NAMALWA (cell line): ENCODE data around the gene MSMO1.
"Not testable (repeated sequence)": the region's sequence is repeated elsewhere in the genome, so short reads cannot be mapped to it uniquely, and the experiment has no call there.

Experiments used
- DNase-seq: peaks from one replicate; pipeline ENCODE4 v3.0.0-alpha.2; 2015; ENCODE audit warnings: low spot score

The MSMO1 gene

DNA sequence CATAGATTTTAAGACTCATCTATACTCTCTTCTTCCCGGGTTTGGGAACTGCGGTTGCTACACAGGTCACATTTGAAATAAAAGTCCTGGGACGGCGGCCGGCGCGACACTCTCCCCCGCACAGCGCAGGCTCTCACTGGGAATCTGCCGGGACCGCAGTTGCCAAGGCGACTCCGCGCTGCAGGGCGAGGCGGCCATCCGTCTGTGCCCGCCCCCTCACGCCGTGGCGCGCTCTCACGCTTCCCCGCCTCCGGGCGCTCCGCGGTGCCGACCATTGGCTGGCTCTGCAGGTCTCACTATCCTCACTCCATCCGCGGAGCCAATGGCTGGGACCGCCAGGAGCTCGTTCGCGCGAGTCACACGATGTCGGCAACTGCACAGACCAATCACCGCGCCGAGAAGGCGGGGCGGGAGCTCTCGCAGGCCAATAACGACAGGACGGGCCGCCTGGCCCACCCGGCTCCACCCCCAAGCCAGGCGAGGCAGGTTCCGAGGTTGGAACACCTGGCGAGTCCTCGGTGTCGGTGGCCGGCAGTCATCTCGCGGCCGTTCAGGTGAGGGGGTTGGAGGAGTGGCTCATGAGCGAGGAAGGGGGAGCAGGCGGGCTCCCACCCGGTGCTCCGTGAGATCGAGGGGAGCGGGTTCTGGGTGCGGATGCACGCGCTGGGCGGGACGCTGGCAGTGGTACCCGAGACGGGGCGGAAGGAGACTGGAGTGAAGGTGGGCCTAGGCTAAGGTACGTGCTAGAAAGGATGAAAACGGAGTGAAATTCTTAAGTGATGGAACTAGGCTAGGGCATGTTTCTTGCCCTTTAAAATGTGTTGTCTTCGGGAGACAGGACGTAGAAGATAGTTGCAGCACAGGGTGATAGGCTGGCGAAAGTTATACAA, at the start of gene MSMO1:
Gene MSMO1, plus strand, starts transcription at position 459 of the 890 bp plus-strand sequence. CDS start 5,702 bp downstream, outside the sequence.
- DNase-seq, result peak; percentile 99

DNA sequence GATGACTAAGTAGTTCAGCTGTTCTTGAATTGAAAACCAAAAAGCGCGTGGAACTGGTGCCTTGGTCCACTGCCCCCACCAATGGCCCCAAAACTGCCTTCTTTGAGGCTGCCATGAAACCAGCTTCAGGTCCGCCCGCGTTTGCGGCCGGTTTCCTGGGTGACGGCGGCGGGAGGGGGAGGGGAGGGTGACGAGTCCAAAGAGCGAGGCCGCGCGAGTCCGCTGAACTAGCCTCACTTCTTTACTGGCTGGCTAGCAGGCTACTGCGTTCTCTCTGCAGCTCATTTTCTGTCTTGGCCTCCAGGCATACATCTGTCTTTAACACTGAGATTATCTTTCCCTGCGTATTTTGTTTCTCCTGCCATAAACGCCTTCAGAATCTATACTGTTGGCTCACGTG, 47.9 kb upstream of the MSMO1 start:
- not testable (repeated sequence) for DNase-seq

GRCh38 chr4:165284697-165285096, 42.8 kb upstream of the MSMO1 start:
- not testable (repeated sequence) for DNase-seq

GRCh38 chr4:165286619-165287340, 40.7 kb upstream of the MSMO1 start:
- DNase-seq, result peak; percentile 43

GRCh38 chr4:165288226-165288625, 39.2 kb upstream of the MSMO1 start:
- no peak for DNase-seq

DNA sequence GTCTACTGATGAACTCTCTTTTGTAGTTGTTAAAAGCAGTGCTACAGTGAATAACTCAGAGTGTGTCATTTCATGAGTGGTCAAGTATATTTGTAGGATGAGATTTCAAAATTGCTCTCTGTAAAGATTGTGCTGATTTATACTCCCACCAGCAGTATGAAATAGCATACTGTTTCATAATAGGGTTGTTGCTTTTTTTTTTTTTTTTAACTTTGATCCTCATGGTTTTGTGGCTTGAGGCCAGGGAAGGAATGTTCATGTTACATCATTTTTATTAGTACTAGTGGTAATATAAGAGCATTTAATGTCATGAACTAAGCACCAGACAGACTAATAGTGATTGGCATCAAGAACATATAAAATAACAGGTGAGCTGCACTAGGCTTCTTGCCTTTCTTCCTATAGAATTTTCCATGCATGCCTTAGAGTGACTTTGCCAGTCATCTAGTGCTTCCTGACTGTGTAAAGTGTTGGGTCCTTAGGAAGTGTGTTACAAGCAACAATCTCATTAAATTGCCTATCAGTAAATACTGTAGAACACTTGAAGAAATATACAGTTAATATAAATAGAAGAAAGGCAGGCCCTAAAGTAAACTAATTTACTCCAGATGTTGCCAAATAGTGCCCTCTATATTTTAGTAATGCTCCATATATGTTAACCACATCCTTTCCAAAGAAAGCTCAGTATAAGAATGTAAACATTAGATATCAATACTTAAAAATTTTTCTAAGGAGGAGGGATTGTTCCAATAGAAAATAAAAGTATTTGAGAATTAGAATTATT, 38.6 kb upstream of the MSMO1 start:
- DNase-seq, result no peak

DNA sequence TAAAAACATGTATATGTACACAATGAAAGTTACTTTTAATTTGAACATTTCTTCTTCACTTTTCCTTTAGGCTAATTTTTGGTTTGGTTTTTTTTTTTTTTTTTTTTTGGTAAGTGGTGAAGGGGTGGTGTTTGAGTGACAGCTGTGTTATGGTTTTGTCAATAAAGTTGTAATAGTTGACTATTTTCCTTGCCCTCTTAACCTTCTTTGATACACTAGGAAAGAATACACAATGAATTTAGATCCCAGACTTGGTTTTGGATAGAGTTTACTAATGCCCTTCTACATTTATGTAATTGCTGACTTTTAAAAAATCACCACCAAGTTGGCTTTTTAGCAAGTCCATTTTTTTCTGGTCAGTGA, 38.1 kb upstream of the MSMO1 start:
- DNase-seq, result no peak

- no peak for DNase-seq
Measured at GRCh38 chr4:165293061-165293460, 34.4 kb upstream of the MSMO1 start.

DNA sequence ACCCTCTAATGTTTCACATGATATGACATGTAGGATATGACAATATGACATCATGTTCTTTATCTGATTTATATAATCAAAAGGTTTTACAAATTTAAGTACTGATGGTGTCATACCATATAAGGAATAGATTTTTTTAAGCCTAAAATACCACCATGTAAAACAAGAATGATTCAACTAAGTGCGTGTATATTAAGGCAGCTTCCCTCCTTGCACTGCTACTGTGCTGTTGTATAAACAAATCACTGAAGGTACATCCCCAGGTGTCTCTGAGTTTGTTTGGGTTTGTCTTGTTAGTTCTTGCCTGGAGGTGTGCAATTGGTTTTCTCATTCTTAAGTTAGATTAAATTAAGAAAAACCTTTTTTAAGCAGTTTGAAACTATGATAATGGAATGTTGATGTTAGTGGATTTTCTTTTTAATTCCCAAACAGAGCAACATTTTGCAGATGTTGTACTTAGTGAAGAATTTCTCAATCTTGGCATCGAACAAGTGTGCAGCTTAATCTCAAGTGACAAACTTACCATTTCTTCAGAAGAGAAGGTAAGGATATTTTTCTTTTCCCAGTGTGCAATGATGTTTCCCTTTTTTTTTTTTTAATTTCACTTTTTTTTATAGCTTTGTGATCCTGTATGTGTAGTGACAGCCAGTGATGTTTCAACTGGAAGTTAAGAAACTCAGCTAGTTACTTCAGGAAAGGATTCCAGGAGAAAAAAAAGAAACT, 33.4 kb upstream of the MSMO1 start:
- DNase-seq, result peak; percentile 22

DNA sequence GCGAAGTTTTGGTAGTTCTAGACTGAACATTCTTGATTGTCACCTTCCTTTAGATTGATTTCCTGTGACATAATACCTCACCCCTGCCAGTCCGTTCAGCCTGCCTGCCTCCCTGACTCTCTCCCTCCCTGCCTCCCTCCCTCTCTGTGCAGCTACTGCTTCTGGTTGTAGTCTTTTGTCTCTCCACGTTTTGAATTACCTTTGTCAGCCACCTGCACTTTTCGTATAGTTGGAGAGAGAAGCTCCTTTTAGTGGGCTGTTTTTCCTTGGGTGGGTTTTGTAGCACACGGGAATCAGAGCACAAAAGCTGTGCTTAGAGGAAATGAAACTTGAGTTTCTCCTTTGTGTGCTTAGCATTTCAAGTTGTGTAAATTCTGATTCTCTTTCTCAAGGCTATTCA, 32.6 kb upstream of the MSMO1 start:
- peak; percentile 63 for DNase-seq

- DNase-seq, result no peak
Measured at GRCh38 chr4:165297626-165298025, 29.8 kb upstream of the MSMO1 start.

DNA sequence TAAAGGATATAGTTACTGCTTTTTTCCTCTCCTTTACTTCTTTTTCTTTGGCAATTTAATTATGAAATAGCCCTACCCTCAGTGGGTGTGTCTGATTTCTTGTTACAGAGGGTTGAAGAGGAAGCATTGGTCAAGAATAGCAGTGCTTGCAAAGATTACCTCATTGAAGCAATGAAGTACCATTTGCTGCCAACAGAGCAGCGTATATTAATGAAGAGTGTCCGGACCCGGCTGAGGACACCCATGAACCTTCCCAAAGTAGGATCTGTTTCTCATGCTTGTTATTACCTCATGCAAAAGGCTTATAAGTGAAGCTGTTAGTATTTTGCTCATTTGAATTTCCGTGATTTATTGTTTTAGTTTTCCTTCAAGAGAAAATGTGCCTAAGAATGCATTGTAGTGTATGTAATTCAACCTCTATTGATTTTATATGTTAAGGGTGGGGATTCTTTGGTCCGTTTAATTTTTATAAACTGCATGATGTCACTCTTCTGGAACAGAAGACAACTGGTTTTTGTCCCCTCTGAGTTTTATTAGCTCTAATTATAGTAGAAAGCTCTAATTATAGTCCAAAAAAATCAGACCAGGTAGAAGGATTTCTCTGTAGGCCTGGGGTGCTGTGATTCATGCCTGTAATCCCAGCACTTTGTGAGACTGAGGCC, 27.9 kb upstream of the MSMO1 start:
- DNase-seq, result no peak

GRCh38 chr4:165301833-165302232, 25.6 kb upstream of the MSMO1 start:
- DNase-seq, result peak; percentile 33

GRCh38 chr4:165302658-165303057, 24.8 kb upstream of the MSMO1 start:
- DNase-seq, result no peak

DNA sequence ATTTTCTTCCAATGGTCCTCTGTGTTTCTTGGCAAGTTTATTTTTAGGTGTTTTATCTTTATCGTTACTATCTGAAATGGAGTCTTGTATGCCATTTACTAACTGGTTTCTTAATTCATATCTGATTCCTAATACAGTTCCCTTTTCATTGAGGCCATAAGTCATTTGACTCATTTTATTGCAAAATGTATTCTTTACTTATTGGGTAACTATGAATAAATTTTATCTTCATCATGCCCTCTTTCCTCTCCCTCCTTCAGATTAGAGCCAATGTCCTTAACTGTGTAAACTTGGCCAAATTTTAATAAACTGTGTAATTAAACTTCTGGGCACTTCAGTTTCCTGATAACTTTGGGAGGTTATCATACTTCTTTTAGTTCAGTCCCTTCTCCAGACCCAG, 19.3 kb upstream of the MSMO1 start:
- no peak for DNase-seq

DNA sequence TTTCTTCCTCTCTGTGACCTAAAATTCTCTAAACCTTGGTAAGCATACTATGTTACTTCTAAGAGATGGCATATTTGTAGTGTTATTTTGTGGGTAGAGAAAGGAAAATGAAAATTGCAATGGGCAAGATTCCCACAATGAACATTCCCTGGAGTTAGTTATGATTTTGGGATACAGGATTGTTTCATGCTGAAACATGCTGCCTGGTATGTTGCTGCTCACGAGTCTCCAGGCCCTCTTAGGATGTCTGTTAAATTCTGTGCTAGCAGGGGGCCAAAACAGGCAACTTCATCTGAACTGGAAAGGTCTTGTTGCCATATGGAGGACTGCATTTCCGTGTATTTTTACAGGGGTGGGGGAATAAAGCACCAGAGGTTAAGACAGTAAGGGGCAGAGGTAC, 18.9 kb upstream of the MSMO1 start:
- DNase-seq, result no peak

DNA sequence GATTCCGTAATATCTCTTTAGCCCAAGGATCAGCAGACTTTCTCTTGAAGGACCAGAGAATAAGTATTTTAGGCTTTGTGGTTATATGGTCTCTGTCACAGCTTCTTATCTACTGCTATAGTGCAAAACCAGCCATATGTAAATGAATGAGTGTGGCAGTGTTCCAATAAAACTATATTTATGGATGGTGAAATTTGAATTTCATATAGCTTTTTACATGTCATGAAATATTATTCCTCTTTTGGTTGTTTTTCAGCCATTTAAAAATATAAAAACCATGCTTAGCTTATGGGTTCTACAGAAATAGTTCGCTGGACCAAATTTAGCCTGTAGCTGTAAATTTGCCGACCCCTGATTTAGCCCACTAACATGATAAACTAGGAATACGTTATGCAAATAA, 18.0 kb upstream of the MSMO1 start:
- DNase-seq, result no peak

DNA sequence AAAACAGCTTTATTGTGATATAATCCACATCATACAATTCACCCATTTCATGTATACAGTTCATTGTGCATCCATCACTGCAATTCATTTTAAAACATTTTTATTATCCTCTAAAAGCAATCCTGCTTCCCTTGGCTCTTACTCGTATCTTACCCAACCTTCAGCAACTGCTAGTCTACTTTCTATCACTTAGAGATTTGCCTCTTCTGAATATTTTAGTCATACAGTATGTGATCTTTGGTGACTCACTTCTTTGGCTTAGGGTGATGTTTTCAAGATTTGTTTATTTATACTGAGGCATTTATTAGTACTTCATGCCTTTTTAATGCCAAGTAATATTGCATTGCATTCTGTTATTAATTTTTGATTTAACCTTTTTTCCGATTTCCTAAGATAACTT, 15.0 kb upstream of the MSMO1 start:
- DNase-seq, result no peak

GRCh38 chr4:165319030-165319429, 8.4 kb upstream of the MSMO1 start:
- no peak for DNase-seq

GRCh38 chr4:165319509-165319908, 8.0 kb upstream of the MSMO1 start:
- no peak for DNase-seq

GRCh38 chr4:165324236-165324917, 3.1 kb upstream of the MSMO1 start:
- no peak for DNase-seq
